NCI-H748 treated with DMSO at 0.1 percent for 48 hours (cell line): ENCODE results near the gene ABTB2.
"Not testable (repeated sequence)": the region's sequence is repeated elsewhere in the genome, so short reads cannot be mapped to it uniquely, and the experiment has no call there.

Experiments
- DNase-seq: peaks from one replicate; lab custom pipeline; 2025; lab: John Stamatoyannopoulos, UW

The ABTB2 gene

DNA sequence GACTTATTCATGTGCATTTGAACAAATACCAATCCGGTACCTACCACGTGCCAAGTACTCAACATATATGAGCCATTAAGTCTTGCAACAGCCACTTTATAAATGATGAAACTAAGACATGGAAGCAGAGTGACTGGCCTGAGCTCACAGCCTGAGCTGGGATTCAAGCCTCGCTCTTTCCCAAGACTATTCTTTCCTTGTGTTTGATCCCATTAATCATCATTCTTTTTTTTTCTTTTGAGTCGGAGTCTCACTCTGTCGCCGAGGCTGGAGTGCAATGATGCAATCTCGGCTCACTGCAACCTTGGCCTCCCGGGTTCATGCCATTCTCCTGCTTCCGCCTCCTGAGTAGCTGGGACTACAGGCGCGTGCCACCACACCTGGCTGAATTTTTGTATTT lies 119.3 kb downstream of the ABTB2 start:
- DNase-seq = no peak

DNA sequence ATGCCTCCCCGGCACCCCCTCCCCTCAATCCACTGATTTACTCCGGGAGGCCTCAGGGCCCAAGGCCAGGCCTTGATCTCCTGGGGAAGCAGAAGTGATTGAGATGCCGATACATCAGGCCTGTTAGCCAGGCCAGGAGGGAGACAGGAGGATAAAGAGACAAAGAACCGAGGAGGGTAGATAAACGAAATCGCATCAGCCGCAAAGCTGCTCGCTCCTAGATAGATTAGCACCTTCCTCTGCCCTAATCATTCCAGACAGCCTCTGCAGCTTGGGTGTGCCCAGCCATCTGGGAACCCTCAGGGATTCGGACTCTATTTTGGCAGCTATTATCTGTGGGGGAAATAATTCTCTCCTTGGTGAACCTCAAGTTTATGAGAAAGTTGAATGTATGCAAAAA lies 121.2 kb downstream of the ABTB2 start:
- no peak for DNase-seq

GRCh38 chr11:34235591-34236071 lies 122.2 kb downstream of the ABTB2 start:
- no peak for DNase-seq

DNA sequence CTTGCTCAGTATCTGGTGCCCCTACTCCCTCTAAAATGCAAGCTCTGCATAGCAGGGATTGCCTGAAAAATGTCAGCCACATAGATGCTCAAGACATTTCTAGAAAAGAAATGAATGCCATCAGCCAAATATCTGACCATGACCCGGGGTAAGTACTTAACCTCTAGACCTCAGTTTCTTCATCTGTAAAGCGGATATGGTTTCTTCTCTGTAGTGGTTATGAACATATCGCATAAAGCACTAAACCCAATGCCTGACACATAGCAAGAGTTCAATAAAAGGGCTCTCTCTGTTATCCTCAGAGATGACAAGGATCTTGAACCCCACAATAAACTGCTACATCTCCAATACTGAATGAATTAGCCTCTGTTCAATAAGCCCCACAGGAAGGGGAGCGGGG lies 122.6 kb downstream of the ABTB2 start:
- no peak for DNase-seq

- no peak for DNase-seq
Measured at GRCh38 chr11:34234086-34234740, 123.6 kb downstream of the ABTB2 start.

DNA sequence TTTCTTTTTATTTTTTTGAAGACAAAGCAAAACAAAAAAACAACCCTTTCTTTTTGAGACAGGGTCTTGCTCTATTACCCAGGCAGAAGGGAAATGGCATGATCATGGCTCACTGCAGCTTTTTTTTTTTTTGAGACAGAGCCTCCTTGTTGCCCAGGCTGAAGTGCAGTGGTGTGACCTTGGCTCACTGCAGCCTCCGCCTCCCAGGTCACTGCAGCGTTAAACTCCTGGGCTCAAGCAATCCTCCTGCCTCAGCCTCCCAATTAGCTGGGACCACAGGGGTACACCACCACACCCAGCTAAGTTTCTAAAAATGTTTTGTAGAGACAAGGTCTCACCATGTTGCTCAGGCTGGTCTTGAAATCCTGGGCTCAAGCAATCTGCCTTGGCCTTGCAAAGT lies 124.6 kb downstream of the ABTB2 start:
- DNase-seq = no peak

GRCh38 chr11:34232807-34233206 lies 125.0 kb downstream of the ABTB2 start:
- DNase-seq = no peak

GRCh38 chr11:34226210-34226609 lies 131.6 kb downstream of the ABTB2 start:
- no peak for DNase-seq

GRCh38 chr11:34225091-34225490 lies 132.7 kb downstream of the ABTB2 start:
- DNase-seq = no peak

- no peak for DNase-seq
Measured at GRCh38 chr11:34224434-34224966, 133.3 kb downstream of the ABTB2 start.

- DNase-seq = no peak
Measured at GRCh38 chr11:34223907-34224306, 133.9 kb downstream of the ABTB2 start.

GRCh38 chr11:34223021-34223813 lies 134.6 kb downstream of the ABTB2 start:
- DNase-seq = no peak

- no peak for DNase-seq
Measured at GRCh38 chr11:34222030-34222429, 135.8 kb downstream of the ABTB2 start.

DNA sequence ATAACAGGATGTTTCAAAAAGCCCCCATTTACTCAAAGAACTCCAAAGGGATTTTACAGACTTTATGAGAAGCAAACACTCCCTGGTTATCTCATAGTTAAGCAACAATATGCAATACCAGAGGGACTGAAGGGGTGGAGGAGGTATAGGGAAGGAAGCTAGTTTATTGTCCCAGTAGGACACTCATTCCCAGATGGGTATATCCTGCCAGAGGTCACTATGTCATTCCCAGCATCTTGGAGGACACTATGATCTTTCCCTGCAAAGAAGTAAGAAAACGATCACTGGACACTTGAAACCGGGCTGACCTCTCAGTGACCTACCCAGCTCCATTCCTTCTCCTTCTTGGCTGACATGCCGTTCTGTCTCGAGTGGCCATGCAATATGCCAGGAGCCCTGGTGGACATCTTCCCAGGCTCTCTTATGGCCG lies 137.9 kb downstream of the ABTB2 start:
- DNase-seq = no peak

DNA sequence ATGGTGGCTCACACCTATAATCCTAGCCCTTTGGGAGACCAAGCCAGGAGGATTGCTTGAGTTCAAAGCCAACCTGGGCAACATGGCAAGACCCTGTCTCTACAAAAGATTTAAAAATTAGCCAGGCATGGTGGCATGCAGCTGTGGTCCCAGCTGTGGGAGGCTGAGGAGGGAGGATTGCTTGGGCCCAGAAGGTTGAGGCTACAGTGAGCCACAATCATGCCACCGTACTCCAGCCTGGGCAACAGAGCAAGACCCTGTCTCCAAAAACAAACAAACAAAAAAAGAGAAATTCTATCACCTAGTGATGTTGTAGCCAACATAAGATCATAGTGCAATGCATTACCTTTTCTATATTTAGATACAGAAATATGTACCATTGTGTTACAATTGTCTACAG lies 138.5 kb downstream of the ABTB2 start:
- no peak for DNase-seq

DNA sequence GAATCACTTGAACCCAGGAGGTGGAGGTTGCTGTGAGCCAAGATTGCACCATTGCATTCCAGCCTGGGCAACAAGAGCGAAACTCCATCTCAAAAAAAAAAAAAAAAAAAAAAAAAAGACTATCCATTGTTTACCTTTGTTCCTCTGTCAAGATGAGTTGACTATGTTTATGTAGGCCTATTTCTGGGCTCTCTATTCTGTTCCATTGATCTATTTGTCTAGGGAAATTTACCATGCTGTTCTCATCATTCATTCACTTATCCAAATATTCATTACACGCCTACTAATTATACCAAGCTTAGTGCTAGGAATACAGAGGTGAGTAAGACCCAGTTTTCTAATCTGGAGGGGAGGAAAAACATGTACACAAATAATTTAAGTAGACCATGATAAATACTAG lies 139.1 kb downstream of the ABTB2 start:
- DNase-seq = not testable (repeated sequence)

DNA sequence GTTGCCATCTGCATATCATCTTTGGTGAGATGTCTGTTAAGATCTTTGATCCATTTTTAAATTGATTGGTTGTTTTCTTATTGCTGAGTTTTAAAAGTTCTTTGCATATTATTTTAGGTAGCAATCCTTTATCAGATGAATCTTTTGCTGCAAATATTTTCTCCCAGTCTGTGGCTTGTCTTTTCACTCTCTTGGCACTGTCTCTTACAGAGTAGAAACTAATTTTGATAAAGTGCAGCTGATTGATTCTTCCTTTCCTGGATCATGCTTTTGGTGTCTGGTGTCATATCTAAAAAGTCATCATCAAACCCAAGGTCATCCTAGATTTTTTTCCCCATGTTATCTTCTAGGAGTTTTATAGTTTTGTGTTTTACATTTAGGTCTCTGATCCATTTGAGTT lies 139.7 kb downstream of the ABTB2 start:
- DNase-seq = no peak

DNA sequence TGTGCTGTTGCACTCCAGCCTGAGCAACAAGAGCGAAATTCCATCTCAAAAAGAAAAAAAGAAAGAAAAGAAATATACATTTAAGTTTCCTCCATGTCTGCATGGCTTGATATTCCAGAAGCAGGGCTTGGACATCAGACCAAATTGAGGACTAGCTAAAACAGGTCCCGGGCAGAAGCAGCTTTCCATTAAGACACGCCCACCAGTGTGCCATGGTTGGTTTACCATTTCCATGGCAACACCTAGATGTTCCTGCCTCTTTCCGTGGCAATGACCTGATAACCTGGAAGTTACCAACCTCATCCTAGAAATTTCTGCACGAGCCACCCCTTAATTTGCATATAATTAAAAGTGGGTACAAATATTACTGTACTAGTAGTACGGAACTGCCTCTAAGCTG lies 141.1 kb downstream of the ABTB2 start:
- no peak for DNase-seq

DNA sequence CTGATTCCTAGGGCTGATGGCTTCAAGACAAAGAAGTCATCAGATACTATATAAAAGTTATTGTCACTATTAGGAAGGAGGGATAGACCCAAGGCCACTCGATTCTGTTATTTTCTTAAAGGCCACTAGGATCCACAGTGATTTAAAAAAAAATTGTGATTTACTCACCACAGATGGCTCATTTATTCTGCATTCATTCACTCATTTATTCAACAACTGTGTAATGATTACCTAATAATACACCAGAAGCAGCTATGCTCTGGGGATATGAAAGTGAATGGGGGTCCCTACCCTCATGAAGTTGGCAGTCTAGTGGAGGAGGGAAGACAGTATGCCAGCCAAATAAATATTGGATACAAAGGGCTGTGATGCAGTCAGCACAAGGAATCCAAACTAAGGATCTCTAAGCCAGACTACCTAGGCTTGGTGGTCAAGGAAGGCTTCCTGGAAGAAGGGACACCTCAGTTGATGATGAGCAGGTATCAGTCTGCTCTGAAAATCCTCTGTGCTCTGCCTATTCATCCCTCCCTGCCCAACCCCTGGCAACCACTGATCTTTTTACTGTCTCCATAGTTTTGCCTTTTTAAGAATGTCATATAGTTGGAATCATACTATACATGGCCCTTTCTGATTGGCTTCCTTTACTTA lies 141.9 kb downstream of the ABTB2 start:
- no peak for DNase-seq

DNA sequence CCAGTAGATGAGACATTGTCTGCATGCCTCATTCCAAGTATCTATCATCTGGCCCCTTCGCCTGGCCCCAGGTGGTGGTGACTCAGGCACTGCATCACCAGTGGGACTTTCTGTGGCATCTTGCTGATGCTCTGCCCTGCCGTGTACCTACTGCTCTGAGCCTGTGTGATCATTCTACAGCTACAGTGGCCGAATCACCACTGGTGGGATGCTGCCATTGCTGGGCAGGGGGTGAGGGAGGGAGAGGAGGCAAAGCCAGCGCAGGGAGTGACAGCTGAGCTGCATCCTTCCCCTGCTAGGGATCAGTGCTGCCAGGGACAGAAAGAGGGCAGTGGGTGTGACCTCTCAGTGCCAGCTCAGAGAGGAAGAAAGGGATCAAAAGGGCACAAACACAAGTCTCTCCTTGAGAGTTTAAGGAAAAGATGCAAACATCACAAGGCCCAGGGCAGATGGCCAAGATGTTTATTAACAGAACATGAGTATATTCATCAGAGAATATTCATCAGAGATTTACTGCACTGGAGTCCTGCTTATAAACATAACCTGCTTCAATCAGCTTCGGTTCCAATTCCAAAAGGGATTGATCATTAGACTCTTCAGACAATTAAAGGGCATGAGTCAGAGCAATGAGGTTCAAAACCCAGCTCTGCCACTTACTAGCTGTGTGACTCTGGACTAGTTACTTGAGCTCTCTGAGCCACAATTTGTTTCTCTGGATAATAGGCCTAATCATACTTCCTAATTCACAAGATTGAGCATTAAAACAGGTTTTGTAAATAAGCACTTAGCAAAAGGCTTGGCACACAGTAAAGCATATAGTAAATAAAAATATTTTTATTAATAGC lies 142.6 kb downstream of the ABTB2 start:
- no peak for DNase-seq

- DNase-seq = no peak
Measured at GRCh38 chr11:34213366-34213765, 144.4 kb downstream of the ABTB2 start.

GRCh38 chr11:34212566-34212965 lies 145.2 kb downstream of the ABTB2 start:
- no peak for DNase-seq
